NT2/D1 (cell line): ENCODE data around the gene RPGRIP1L.

Experiments used
- DNase-seq: peaks from one replicate; pipeline ENCODE4 v3.0.0-alpha.2; 2011; ENCODE audit warnings: low read depth, low spot score
- H3K27me3 ChIP-seq: 2 replicates; pipeline ENCODE4 v1.6.0; 2011; ENCODE audit warnings: mild to moderate bottlenecking; ENCODE audit not compliant: insufficient read length, insufficient read depth
- H3K36me3 ChIP-seq: 2 replicates; pipeline ENCODE4 v1.6.1; 2011; ENCODE audit warnings: mild to moderate bottlenecking, low read length, mixed read lengths; ENCODE audit not compliant: insufficient read depth, insufficient read length
- H3K4me1 ChIP-seq: 2 replicates; pipeline ENCODE4 v1.5.1; 2011; ENCODE audit not compliant: insufficient read depth, insufficient read length
- H3K4me3 ChIP-seq: 2 replicates; pipeline ENCODE4 v1.5.1; 2011; ENCODE audit warnings: low read depth; ENCODE audit not compliant: insufficient read length
- H3K9ac ChIP-seq: 2 replicates; pipeline ENCODE4 v1.6.0; 2011; ENCODE audit warnings: low read depth; ENCODE audit not compliant: insufficient read length
- H3K9me3 ChIP-seq: 2 replicates; pipeline ENCODE4 v1.5.1; 2011; ENCODE audit warnings: mild to moderate bottlenecking, low read length; ENCODE audit not compliant: insufficient read depth
- SUZ12 ChIP-seq: IDR thresholded peaks from 2 replicates; pipeline ENCODE4 v1.6.1; 2011; ENCODE audit not compliant: insufficient read length, insufficient read depth; ENCODE audit errors: extremely low read depth
- YY1 ChIP-seq: IDR thresholded peaks from 2 replicates; pipeline ENCODE4 v1.6.1; 2011; ENCODE audit not compliant: insufficient read length, insufficient read depth
- ZNF274 ChIP-seq: IDR thresholded peaks from 2 replicates; pipeline ENCODE4 v1.6.1; 2011; ENCODE audit warnings: mild to moderate bottlenecking, low read depth, low read length

The RPGRIP1L gene

GRCh38 chr16:53566552-53567245 lies 137.0 kb downstream of the RPGRIP1L start:
- Histone ChIP-seq H3K9ac (no peak overlapping the region), H3K4me1 (peaks cover 5% of the 10 kb centered on the region), H3K4me3 (no peak overlapping the region), H3K36me3 (no peaks in the 10 kb centered on the region), H3K27me3 (no peaks in the 10 kb centered on the region), H3K9me3 (peaks cover 13% of the 10 kb centered on the region)
- TF ChIP-seq YY1, result no peak
- TF ChIP-seq ZNF274, result no peak
- no peak for TF ChIP-seq SUZ12
- no peak for DNase-seq

- Histone ChIP-seq H3K27me3 (no peaks in the 10 kb centered on the region), H3K36me3 (no peaks in the 10 kb centered on the region), H3K9ac (no peak overlapping the region), H3K4me1 (peaks cover 5% of the 10 kb centered on the region), H3K4me3 (no peak overlapping the region), H3K9me3 (peaks cover 4% of the 10 kb centered on the region; the same call in 1 of the 2 replicates)
- DNase-seq, result no peak
- TF ChIP-seq SUZ12 (no peak), ZNF274 (no peak), YY1 (no peak)
Observed at GRCh38 chr16:53565296-53565863, 138.3 kb downstream of the RPGRIP1L start.

DNA sequence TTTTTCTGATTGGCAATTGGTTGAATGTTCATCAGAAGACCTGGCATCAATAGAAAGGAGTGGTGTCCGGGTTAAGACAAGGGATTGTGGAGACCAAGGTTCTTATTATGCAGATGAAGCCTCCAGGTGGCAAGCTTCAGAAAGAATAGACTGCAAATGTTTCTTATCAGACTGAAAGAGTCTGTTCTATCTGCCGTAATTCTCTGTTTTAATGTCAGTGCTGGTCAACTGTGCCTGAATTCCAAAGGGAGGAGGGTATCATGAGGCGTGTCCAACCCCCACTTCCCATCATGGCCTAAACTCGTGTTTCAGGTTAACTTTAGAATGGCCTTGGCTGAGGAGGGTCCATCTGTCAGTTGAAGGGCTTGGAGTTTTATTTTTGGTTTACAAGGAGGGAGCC lies 140.2 kb downstream of the RPGRIP1L start:
- TF ChIP-seq YY1 (no peak), SUZ12 (no peak), ZNF274 (no peak)
- Histone ChIP-seq H3K9ac (no peak overlapping the region), H3K27me3 (no peaks in the 10 kb centered on the region), H3K9me3 (peaks cover 10% of the 10 kb centered on the region; the same call in 1 of the 2 replicates), H3K4me1 (peaks cover 9% of the 10 kb centered on the region), H3K4me3 (no peak overlapping the region), H3K36me3 (no peaks in the 10 kb centered on the region)
- DNase-seq, result no peak

DNA sequence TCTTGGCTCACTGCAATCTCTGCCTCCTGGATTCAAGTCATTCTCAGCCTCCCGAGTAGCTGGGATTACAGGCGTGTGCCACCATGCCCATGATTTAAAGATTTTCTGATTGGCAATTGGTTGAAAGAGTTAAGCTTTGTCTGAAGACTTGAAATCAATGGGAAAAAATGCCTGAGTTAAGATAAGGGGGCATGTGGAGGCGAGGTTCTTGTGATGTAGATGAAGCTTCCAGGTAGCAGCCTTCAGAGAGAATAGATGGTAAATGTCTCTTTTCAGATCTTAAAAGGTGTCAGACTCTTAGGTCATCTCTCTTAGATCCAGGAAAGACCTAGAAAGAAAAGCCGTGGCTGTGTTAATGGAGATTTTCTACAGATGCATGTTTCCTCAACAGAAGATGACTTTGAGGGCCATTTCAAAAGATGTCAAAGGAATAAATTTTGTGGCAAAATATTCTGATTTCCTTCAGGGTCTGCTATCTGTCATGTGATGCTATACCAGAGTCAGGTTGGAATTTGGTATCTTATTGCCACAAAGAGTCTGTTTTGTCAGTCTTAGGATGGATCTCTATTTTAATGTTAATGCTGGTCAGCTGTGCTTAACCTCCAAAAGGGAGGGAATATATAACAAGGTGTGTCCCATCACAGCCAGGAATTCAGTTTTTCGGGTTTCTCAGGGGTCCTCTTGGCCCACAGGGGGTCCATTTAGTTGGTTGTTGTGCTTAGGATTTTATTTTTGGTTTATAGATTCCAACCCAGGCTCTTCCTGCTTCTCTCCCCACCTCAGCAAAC lies 142.4 kb downstream of the RPGRIP1L start:
- no peak overlapping the region for H3K9ac ChIP-seq
- peaks cover 9% of the 10 kb centered on the region for H3K4me1 ChIP-seq
- DNase-seq, result peak; percentile 90
- peaks cover 10% of the 10 kb centered on the region; the same call in 1 of the 2 replicates for H3K9me3 ChIP-seq
- no peak overlapping the region for H3K4me3 ChIP-seq
- H3K27me3 ChIP-seq, result no peaks in the 10 kb centered on the region
- TF ChIP-seq YY1 (no peak), ZNF274 (no peak), SUZ12 (no peak)
- no peaks in the 10 kb centered on the region for H3K36me3 ChIP-seq

DNA sequence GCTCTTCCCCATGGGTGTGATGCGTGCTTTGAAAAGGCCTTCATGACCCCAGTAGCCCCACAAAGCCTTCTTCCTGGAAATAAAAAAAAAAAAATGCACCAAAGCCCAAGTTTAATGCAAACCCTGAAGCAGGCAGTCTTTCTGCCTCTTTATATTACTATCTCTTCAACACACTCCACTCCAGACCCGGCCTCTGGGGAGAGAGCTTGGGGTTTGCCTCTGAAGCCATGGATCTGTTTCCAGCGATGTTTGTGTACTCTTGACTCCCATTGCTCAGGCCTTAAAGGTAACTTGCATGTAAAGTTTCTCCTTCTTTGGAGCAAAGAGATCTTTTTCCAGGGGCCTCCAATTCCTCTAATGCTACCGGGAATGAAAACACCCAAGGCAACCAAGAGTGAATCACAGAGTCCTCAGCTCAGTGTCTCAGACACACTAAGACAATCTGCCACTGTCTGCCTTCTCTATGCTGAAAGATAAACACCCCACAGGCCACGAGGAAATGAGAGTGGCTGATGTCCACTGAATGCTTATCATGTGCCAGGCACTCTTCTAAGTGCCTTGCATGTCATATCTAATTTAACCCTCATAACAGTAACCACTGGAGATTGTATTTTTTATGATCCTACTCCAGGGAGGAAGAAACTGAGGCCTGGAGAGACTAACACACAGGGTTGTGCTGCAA lies 144.2 kb downstream of the RPGRIP1L start:
- Histone ChIP-seq H3K9me3 (peaks cover 10% of the 10 kb centered on the region; the same call in 1 of the 2 replicates), H3K4me3 (no peak overlapping the region), H3K4me1 (peaks cover 9% of the 10 kb centered on the region), H3K36me3 (no peaks in the 10 kb centered on the region), H3K27me3 (no peaks in the 10 kb centered on the region), H3K9ac (no peak overlapping the region)
- TF ChIP-seq ZNF274 (no peak), YY1 (no peak), SUZ12 (no peak)
- DNase-seq, result no peak

DNA sequence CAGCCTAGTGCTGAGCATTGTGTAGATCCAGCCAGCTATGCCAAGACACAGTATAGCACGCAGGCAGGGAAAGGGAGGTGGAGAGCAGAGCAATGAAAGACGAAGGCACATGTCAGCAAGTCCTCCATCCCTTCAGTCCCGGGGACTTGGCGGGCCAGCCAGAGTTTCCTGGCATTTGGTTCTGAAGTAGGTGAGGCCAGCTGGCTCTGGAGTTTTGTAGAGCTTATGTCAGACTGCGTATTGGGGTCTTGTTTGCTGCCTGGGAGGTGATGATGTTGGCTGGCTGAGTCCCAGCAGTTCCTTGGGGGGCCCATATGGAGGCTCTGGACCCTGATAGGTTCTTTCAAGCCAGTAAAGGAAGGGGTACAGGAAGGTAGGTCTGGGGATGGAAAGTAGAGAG lies 144.9 kb downstream of the RPGRIP1L start:
- no peak for DNase-seq
- Histone ChIP-seq H3K4me1 (peaks cover 9% of the 10 kb centered on the region), H3K36me3 (no peaks in the 10 kb centered on the region), H3K4me3 (no peak overlapping the region), H3K9me3 (peaks cover 10% of the 10 kb centered on the region; the same call in 1 of the 2 replicates), H3K9ac (no peak overlapping the region), H3K27me3 (no peaks in the 10 kb centered on the region)
- no peak for TF ChIP-seq ZNF274
- no peak for TF ChIP-seq SUZ12
- TF ChIP-seq YY1, result no peak

GRCh38 chr16:53556521-53556920 lies 147.1 kb downstream of the RPGRIP1L start:
- Histone ChIP-seq H3K4me1 (peaks cover 4% of the 10 kb centered on the region), H3K9me3 (peaks cover 10% of the 10 kb centered on the region; the same call in 1 of the 2 replicates), H3K27me3 (no peaks in the 10 kb centered on the region), H3K4me3 (no peak overlapping the region), H3K36me3 (no peaks in the 10 kb centered on the region), H3K9ac (no peak overlapping the region)
- TF ChIP-seq SUZ12, result no peak
- no peak for TF ChIP-seq YY1
- TF ChIP-seq ZNF274, result no peak
- no peak for DNase-seq
